GM12878 (cell line): ENCODE results near the gene RBM10. TPM values are rescaled to one million over a fixed set of nuclear protein-coding genes. Genes with fewer than 3 reads are reported as not detected.

ENCODE experiments used
- ATAC-seq: fragments of 200-7000 bp; cut with Tn5 transposase; 3 replicates; pipeline ENCODE4 v1.9.1; 2020; ENCODE audit warnings: mild to moderate bottlenecking, moderate library complexity
- BruUV-seq: library from RNA; stranded (reverse); fragments of 400-500 nt; replicated peaks from 2 replicates; lab custom pipeline; 2021; lab: Mats Ljungman, UMichigan
- CTCF ChIA-PET: fragments of 300-600 bp; sonication (Branson Sonifier 250); formaldehyde crosslinking; extraction: SDS; loops from one replicate; lab custom pipeline; 2021; ENCODE audit warnings: inconsistent platforms; lab: Yijun Ruan, JAX
- POLR2A ChIA-PET: fragments of 350-600 bp; formaldehyde crosslinking; extraction: SDS; loops from one replicate; lab custom pipeline; 2021; ENCODE audit warnings: inconsistent platforms; lab: Charles Lee
- RAD21 ChIA-PET: fragments of 300-600 bp; sonication (Branson Sonifier 250); formaldehyde crosslinking; loops from one replicate; lab custom pipeline; 2023; ENCODE audit warnings: antibody characterized with exemption; ENCODE audit not compliant: unreplicated experiment; lab: Charles Lee
- SMC1A ChIA-PET: fragments of 300-600 bp; sonication (Branson Sonifier 250); formaldehyde crosslinking; loops from one replicate; lab custom pipeline; 2023; ENCODE audit not compliant: unreplicated experiment, uncharacterized antibody; lab: Charles Lee
- DNase-seq: peaks from one replicate; pipeline ENCODE4 v3.0.0-alpha.2; 2011; ENCODE audit warnings: low read depth, low spot score
- FAIRE-seq: peaks from 3 replicates; lab custom pipeline; 2011; peaks lifted over from hg19 to GRCh38; lab: Jason Lieb, UNC
- H2AFZ ChIP-seq: 2 replicates; pipeline ENCODE4 v1.6.0; 2011; ENCODE audit warnings: low read depth, low read length, control low read depth; ENCODE audit not compliant: control insufficient read depth
- H3K27ac ChIP-seq: 2 replicates; pipeline ENCODE4 v1.5.1; 2011; ENCODE audit warnings: control low read depth; ENCODE audit not compliant: control insufficient read depth, insufficient read depth
- H3K27me3 ChIP-seq, 2 experiments: replicated peaks in 1 of 2; 2 replicates each; pipeline versions ENCODE4 v1.6.0 to v1.6.1; 2011; ENCODE audit warnings: low read length in 1 of 2; ENCODE audit not compliant: control insufficient read depth in 2 of 2, insufficient read depth in 2 of 2
- H3K36me3 ChIP-seq, 2 experiments: 2 replicates each; pipeline ENCODE4 v1.5.1; 2011; ENCODE audit warnings: low read length in 1 of 2; ENCODE audit not compliant: control insufficient read depth in 2 of 2, insufficient read depth in 2 of 2
- H3K4me1 ChIP-seq: 2 replicates; pipeline ENCODE4 v1.6.1; 2011; ENCODE audit warnings: mild to moderate bottlenecking, low read length, moderate library complexity, mixed read lengths; ENCODE audit not compliant: control insufficient read depth, insufficient read depth
- H3K4me2 ChIP-seq: 2 replicates; pipeline ENCODE4 v1.6.0; 2011; ENCODE audit warnings: control low read depth; ENCODE audit not compliant: control insufficient read depth, insufficient read depth
- H3K4me3 ChIP-seq: fragments of 200-600 bp; sonication (generic); 2 replicates; pipeline ENCODE4 v1.5.1; 2016
- H3K79me2 ChIP-seq: 2 replicates; pipeline ENCODE4 v1.6.0; 2011; ENCODE audit warnings: low read length; ENCODE audit not compliant: control insufficient read depth, insufficient read depth
- H3K9ac ChIP-seq: 2 replicates; pipeline ENCODE4 v1.8.0; 2011; ENCODE audit warnings: low read length, control low read depth, mixed read lengths; ENCODE audit not compliant: control insufficient read depth, insufficient read depth
- H3K9me3 ChIP-seq: replicated peaks from 3 replicates; pipeline ENCODE4 v1.5.1; 2011; ENCODE audit warnings: mild to moderate bottlenecking, low read length; ENCODE audit not compliant: control insufficient read depth, insufficient read depth
- H4K20me1 ChIP-seq: 2 replicates; pipeline ENCODE4 v1.6.0; 2011; ENCODE audit not compliant: control insufficient read depth, insufficient read depth
- CREB1 ChIP-seq: IDR thresholded peaks from 2 replicates; pipeline ENCODE4 v1.6.1; 2012; ENCODE audit warnings: low read depth, mild to moderate bottlenecking, inconsistent platforms
- FOXK2 ChIP-seq: fragments of 450-650 bp; IDR thresholded peaks from 2 replicates; pipeline ENCODE4 v1.6.1; 2017; ENCODE audit warnings: mild to moderate bottlenecking, moderate library complexity
- IRF4 ChIP-seq: IDR thresholded peaks from 2 replicates; pipeline ENCODE4 v1.6.1; 2011; ENCODE audit warnings: low read depth, low read length
- JUNB ChIP-seq: IDR thresholded peaks from 2 replicates; pipeline ENCODE4 v1.6.1; 2016; ENCODE audit warnings: antibody characterized with exemption, mild to moderate bottlenecking
- TCF3 ChIP-seq: IDR thresholded peaks from 2 replicates; pipeline ENCODE4 v1.6.1; 2012; ENCODE audit warnings: low read depth, mild to moderate bottlenecking, low read length, borderline replicate concordance; ENCODE audit not compliant: insufficient read depth
- WGBS: methylation state at CpG from one replicate; pipeline ENCODE4 v1.1.6; 2016; ENCODE audit warnings: low lambda C conversion rate; ENCODE audit not compliant: insufficient replicate concordance, insufficient coverage; ENCODE audit errors: missing lambda C conversion rate; 5-methylcytosine and 5-hydroxymethylcytosine counted together
- in situ Hi-C: fragments of 300-500 bp; cut with MboI; formaldehyde crosslinking; loops from 9 replicates; pipeline ENCODE4 v1.14.3; 2018; ENCODE audit warnings: mixed read lengths
- intact Hi-C: fragments of 100-400 bp; cut with micrococcal nuclease; formaldehyde crosslinking; loops from one replicate; pipeline ENCODE4 v1.14.2; 2022; ENCODE audit not compliant: unreplicated experiment
- polyA plus RNA-seq, 11 experiments: library from polyadenylated mRNA; depleted of rRNA in 4 of 11; unstranded in 6 of 11; stranded (reverse) in 5 of 11; fragments of >200 nt; fragmentation: Nextera tagmentation in 4 of 11; fragmentation: Illumina TruSeq in 1 of 11; extraction: Ambion mirVana in 4 of 11; extraction: Trizol in 1 of 11; gene quantifications; 1 replicate in 1 of 11; 2 replicates in 10 of 11; pipeline versions ENCODE4 v1.2.1 to v1.2.3, GENCODE V29; 2011 to 2016; ENCODE audit warnings: inconsistent platforms in 2 of 11, missing spikeins in 2 of 11, low read depth in 1 of 11
- total RNA-seq, 4 experiments: library from RNA; depleted of rRNA in 3 of 4; stranded (reverse); fragments of >200 nt in 3 of 4; fragmentation: Illumina TruSeq in 1 of 4; extraction: Trizol in 1 of 4; gene quantifications; 2 replicates each; pipeline versions ENCODE4 v1.2.1 to v1.2.3, GENCODE V29; 2013 to 2021
- TF ChIP-seq, protein P1 (sequence below): fragments of 450-650 bp; IDR thresholded peaks from 2 replicates; pipeline ENCODE4 v1.6.1; 2017; ENCODE audit warnings: mild to moderate bottlenecking, low read depth, inconsistent platforms; ENCODE audit not compliant: poor library complexity, severe bottlenecking
- TF ChIP-seq, protein P2 (sequence below): IDR thresholded peaks from 2 replicates; pipeline ENCODE4 v1.6.1; 2012; ENCODE audit warnings: low read depth, low read length, improper control_type of control experiment

The RBM10 gene
- total and polyA plus RNA-seq, 10 of the 15 experiments (the other 5 are each of a cell fraction or from before 2014, with no cell fraction given) = 1.4 to 60.0 (median 29.8) TPM

GRCh38 chrX:47224266-47224895, 79.4 kb downstream of the RBM10 start:
- peaks cover 18% of the 10 kb centered on the region for H4K20me1 ChIP-seq
- 92% methylated on average over 17 of the region's 17 CpGs for WGBS
- ChIA-PET POLR2A (interaction anchor here (0.6 kb wide), 1 partner anchor 80 kb away, joined by 3 read pairs; the partner anchor contains the start of gene NDUFB11), SMC1A (no interaction called here), RAD21 (no interaction called here)
- no peak overlapping the region for H3K9ac ChIP-seq
- no peaks in the 10 kb centered on the region for H3K27me3 ChIP-seq
- DNase-seq (no peak), FAIRE-seq (no peak)
- peaks cover 29 to 30% of the 10 kb centered on the region in 2 experiments; a peak in 3 of 4 replicates for H3K36me3 ChIP-seq
- in situ Hi-C loops (loop anchor here (25.0 kb wide), 1 partner anchor 1713 kb away; no protein-coding TSS in a partner anchor), intact Hi-C loops (no loop called here)
- peaks cover 30% of the 10 kb centered on the region for H3K79me2 ChIP-seq
- peaks cover 8% of the 10 kb centered on the region; the same call in 1 of the 2 replicates for H3K4me1 ChIP-seq
- no peak overlapping the region for H3K27ac ChIP-seq
- no peak overlapping the region for H3K4me3 ChIP-seq
- no TSS peak for BruUV-seq
- H3K4me2 ChIP-seq = no peak overlapping the region
- no peak overlapping the region for H2AFZ ChIP-seq
- H3K9me3 ChIP-seq = no peaks in the 10 kb centered on the region
- TF ChIP-seq TCF3 (no peak), IRF4 (no peak), JUNB (no peak), CREB1 (no peak), FOXK2 (no peak)
- TF ChIP-seq, protein P1, sequence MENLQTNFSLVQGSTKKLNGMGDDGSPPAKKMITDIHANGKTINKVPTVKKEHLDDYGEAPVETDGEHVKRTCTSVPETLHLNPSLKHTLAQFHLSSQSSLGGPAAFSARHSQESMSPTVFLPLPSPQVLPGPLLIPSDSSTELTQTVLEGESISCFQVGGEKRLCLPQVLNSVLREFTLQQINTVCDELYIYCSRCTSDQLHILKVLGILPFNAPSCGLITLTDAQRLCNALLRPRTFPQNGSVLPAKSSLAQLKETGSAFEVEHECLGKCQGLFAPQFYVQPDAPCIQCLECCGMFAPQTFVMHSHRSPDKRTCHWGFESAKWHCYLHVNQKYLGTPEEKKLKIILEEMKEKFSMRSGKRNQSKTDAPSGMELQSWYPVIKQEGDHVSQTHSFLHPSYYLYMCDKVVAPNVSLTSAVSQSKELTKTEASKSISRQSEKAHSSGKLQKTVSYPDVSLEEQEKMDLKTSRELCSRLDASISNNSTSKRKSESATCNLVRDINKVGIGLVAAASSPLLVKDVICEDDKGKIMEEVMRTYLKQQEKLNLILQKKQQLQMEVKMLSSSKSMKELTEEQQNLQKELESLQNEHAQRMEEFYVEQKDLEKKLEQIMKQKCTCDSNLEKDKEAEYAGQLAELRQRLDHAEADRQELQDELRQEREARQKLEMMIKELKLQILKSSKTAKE = no peak
- TF ChIP-seq, protein P2, sequence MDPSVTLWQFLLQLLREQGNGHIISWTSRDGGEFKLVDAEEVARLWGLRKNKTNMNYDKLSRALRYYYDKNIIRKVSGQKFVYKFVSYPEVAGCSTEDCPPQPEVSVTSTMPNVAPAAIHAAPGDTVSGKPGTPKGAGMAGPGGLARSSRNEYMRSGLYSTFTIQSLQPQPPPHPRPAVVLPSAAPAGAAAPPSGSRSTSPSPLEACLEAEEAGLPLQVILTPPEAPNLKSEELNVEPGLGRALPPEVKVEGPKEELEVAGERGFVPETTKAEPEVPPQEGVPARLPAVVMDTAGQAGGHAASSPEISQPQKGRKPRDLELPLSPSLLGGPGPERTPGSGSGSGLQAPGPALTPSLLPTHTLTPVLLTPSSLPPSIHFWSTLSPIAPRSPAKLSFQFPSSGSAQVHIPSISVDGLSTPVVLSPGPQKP = no peak
- TF ChIP-seq, all 136 proteins: peak for 0
- ATAC-seq = no peak
- CTCF ChIA-PET = no interaction called here
